ENCODE data around the gene CHKB.
A peak's percentile ranks its signal among the peaks of the same experiment; 100 is the strongest.

Gene CHKB

DNA sequence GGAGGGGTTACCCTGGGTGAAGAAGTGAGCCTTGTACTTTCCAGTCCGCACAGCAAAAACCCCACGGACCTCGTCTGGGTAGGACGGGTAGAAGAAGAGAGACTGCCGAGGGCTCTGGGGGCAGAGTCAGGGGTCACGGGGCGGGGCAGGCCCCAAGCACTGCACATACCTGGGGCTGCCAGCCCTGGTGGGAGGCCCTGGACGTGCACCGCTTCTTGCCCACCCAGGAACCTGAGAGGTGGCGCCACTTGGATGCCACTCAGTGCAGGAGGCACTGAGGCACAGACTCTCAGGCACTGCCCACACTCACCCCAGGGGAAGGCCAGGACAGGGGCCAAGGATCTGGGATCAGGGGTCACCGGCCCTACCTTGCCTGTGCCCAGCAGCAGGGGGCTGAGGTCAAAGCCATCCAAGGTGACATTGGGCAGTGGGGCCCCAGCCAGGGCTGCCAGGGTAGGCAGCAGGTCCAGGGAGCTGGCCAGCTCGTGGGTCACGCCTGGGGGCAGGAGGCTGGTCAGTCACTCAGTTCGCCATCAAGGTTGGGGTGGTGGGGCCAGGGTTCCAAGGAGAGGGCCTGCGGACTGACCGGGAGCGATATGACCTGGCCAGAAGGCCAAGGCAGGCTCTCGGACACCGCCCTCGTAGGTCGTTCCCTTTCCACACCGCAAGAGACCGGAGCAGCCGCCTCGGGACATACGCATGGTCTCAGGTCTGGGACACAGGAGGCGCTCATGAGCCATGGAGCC, 43.1 kb upstream of the CHKB start:
- TF ChIP-seq, protein P1, sequence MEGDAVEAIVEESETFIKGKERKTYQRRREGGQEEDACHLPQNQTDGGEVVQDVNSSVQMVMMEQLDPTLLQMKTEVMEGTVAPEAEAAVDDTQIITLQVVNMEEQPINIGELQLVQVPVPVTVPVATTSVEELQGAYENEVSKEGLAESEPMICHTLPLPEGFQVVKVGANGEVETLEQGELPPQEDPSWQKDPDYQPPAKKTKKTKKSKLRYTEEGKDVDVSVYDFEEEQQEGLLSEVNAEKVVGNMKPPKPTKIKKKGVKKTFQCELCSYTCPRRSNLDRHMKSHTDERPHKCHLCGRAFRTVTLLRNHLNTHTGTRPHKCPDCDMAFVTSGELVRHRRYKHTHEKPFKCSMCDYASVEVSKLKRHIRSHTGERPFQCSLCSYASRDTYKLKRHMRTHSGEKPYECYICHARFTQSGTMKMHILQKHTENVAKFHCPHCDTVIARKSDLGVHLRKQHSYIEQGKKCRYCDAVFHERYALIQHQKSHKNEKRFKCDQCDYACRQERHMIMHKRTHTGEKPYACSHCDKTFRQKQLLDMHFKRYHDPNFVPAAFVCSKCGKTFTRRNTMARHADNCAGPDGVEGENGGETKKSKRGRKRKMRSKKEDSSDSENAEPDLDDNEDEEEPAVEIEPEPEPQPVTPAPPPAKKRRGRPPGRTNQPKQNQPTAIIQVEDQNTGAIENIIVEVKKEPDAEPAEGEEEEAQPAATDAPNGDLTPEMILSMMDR (IDR thresholded peaks at IDR 0.05), result no peak

DNA sequence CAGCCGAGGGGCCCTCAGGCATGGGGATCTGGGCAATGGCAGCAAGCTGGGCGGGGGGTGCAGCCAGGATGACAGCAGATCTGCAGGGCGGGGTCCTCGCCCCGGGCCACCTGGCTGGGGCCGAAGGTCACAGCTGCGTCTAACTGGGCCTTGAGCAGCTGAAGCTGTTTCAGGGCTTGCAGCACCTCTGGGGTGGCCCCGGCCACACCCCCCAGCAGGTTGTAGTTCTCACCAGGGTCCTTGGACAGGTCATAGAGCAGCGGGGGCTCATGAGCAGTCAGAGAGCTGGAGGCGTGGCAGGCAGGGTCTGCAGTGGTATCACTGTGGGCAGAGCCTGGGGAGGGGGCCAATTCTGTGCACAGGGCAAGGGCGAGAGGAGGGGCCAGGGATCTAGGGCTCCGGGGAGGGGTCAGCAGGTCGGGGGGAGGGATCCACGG, 42.5 kb upstream of the CHKB start:
- TF ChIP-seq, protein P1 (IDR thresholded peaks at IDR 0.05), result no peak

DNA sequence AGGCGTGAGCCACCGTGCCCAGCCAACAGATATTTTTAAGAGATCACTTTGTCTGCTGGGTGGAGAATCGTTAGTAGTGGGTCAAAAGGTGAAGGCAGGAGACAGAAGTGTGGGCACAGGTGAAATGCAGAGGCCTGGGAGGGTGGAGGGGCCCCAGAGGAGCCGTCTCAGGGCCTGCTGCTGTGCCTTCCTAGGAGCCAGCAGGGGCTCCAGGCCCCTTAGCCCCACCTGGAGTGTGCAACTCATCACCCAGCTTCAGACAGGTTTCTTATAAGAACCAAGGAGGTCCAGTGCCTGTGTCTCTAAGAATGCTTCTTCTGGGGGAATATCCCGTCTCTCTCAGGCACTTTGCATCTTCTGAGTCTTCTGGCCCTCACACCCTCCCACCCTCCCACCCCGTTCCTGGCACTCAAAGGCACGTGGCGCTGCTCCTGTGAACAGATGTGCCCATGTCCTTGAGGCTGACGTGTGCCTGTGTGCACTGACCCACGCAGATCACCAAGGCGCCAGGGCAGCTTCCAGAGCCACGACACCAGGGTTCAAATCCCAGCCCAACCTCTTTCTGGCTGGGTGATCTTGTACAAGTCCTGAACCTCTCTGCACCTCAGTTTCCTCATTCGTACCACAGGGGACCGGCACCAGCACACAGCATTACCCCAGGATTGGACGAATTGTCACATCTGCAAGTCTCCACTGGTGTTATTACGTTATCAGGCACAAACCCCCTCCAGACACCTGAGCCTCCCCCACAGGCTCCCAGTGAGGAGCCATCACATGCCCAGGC, 41.9 kb upstream of the CHKB start:
- TF ChIP-seq, protein P1 (IDR thresholded peaks at IDR 0.05), result no peak

DNA sequence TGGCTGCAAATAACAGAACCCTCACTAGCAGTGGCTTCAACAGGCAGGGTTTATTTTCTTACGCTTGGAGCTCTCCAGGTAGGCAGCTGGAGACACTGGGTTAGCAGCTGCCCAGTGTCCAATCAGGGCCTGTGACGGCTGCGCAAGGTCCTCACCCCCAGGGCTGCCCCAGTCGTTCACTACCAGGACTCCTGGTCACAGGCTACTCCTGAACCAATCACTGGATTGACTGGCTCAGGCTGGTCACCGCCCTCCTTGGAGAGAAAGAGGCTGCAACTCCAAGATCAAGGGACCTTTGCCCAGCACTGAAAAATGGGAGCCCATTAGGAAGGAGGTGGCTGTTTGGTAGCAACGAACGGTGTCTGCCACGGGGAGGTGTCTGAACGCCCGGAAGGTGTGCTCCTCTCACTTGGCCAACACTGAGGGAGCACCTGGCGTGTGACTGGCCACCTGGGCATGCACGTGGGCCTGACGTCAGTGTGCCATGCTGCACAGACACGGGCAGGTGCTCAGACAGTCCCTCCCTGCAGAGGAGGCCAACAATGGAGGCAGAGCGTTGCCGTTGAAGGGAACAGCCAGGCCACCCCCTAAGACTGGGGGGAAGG, 40.2 kb upstream of the CHKB start:
- TF ChIP-seq, protein P1 (IDR thresholded peaks at IDR 0.05), result no peak

DNA sequence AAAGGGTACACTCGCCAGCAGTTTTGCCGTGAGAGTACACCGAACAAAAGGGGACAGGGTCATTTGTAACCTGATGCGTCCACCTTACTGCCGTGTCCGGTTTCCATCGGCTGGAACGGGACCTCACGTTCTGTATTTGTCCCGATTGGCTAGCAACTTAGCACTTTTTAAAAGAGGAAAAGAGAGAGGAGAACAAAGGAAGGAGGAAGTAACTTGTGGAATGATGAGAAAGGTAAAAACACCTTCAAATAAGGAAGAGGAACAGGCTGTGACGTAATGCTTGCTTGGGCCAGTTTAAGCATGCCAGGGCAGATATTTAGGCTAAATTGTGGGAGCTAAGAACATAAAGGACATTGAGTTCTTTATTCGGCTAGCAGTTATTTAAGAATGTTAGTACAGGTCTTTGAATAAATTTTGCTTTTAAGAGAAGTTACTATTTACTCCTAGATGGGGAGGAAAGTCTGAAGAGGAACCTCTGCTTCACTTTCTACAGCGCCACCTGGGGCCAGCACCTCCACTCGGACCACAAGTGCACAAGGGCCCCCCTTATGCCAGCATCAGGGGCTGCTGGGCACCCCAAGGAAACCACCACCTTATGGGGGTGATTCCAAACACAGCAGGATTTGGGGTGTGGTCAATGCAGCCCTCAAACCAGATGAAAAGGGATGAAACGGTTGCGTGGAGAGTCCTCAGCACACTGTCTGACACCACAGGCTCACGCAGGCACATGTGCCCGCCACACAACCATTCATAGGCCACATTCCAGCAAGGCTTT, 39.5 kb upstream of the CHKB start:
- TF ChIP-seq, protein P1 (IDR thresholded peaks at IDR 0.05), result peak; percentile 47; the same call in 1 of the 2 replicates

DNA sequence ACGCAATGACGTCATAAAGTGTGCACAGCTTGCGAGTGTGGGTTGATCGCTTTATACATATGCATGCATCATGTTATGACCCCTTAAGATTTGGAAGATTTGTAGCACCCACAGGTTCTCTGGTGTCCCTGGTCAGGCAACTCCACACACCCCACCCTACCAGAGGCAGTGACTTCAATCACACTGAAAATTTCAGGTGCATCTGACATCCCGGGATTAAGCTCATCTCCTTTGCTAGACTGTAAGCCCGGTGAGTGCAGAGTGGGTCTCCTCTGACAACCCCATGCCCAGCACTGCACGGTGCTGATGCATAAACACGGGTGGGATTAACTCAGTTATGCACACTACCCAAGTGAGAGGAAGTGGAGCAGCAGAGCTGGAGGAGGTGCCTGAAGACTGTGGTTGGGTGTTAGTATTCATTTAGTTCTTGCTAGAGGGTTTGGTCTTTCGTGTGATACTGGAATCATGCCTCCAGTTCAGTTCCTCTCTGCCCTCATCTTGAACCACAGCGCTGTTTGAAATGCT, 38.8 kb upstream of the CHKB start:
- TF ChIP-seq, protein P1 (IDR thresholded peaks at IDR 0.05), result no peak

All from LNCAP (cell line).